Caco-2 (cell line): Measurements from ENCODE around the gene C15orf62. TPM values are rescaled to one million over a fixed set of nuclear protein-coding genes. Genes with fewer than 3 reads are reported as not detected.
A peak's percentile ranks its signal among the peaks of the same experiment; 100 is the strongest.

Experiments used
- BruUV-seq: library from RNA; stranded (reverse); fragments of 400-500 nt; replicated peaks from 2 replicates; lab custom pipeline; 2021; lab: Mats Ljungman, UMichigan
- CTCF ChIA-PET: fragments of 300-600 bp; sonication (Branson Sonifier 250); formaldehyde crosslinking; loops from one replicate; lab custom pipeline; 2022; ENCODE audit warnings: antibody characterized with exemption; lab: Charles Lee
- POLR2A ChIA-PET: fragments of 300-600 bp; sonication (Branson Sonifier 250); formaldehyde crosslinking; loops from one replicate; lab custom pipeline; 2022; ENCODE audit warnings: antibody characterized with exemption; lab: Charles Lee
- DNase-seq, 2 experiments: peaks; one replicate each; pipeline versions ENCODE4 v3.0.0 to v3.0.0-alpha.2; 2020 to 2022
- H3K27me3 ChIP-seq: replicated peaks from 2 replicates; pipeline ENCODE4 v1.6.0; 2011; ENCODE audit warnings: low read length; ENCODE audit not compliant: control insufficient read depth, insufficient read depth
- H3K36me3 ChIP-seq: 2 replicates; pipeline ENCODE4 v1.5.1; 2011; ENCODE audit warnings: low read length; ENCODE audit not compliant: control insufficient read depth, insufficient read depth
- H3K4me1 ChIP-seq: fragments of 250-450 bp; sonication (Bioruptor Pico); 2 replicates; pipeline ENCODE4 v1.5.1; 2020; ENCODE audit warnings: mild to moderate bottlenecking
- H3K4me3 ChIP-seq: 2 replicates; pipeline ENCODE4 v1.5.1; 2011; ENCODE audit warnings: low read depth, mild to moderate bottlenecking, control low read depth, low read length
- H3K9me3 ChIP-seq: fragments of 250-450 bp; sonication (Bioruptor Pico); 2 replicates; pipeline ENCODE4 v1.5.1; 2020; ENCODE audit warnings: mild to moderate bottlenecking, moderate library complexity
- H3K27ac Mint-ChIP-seq: one replicate; pipeline ENCODE4 v1.8.0; 2022; ENCODE audit warnings: mixed read lengths; ENCODE audit not compliant: unreplicated experiment
- H3K27me3 Mint-ChIP-seq: one replicate; pipeline ENCODE4 v1.8.0; 2022; ENCODE audit warnings: mixed read lengths; ENCODE audit not compliant: insufficient read depth, unreplicated experiment
- H3K36me3 Mint-ChIP-seq: one replicate; pipeline ENCODE4 v1.8.0; 2022; ENCODE audit warnings: mild to moderate bottlenecking, mixed read lengths; ENCODE audit not compliant: insufficient read depth, unreplicated experiment
- H3K4me1 Mint-ChIP-seq: one replicate; pipeline ENCODE4 v1.8.0; 2022; ENCODE audit warnings: low read depth, mixed read lengths; ENCODE audit not compliant: unreplicated experiment
- H3K4me3 Mint-ChIP-seq: one replicate; pipeline ENCODE4 v1.8.0; 2022; ENCODE audit warnings: mild to moderate bottlenecking, moderate library complexity, mixed read lengths; ENCODE audit not compliant: unreplicated experiment
- H3K9me3 Mint-ChIP-seq: one replicate; pipeline ENCODE4 v1.8.0; 2022; ENCODE audit warnings: mixed read lengths; ENCODE audit not compliant: unreplicated experiment
- CTCF ChIP-seq, 2 experiments: fragments of 200-600 bp in 1 of 2; IDR thresholded peaks; 1 replicate in 1 of 2; 2 replicates in 1 of 2; pipeline versions ENCODE4 v1.5.1 to v1.8.0; 2011 to 2022; ENCODE audit warnings: antibody characterized with exemption in 1 of 2, control low read depth in 1 of 2, inconsistent platforms in 1 of 2, low read depth in 1 of 2, low read length in 1 of 2, mild to moderate bottlenecking in 1 of 2, moderate library complexity in 1 of 2; ENCODE audit not compliant: insufficient read depth in 1 of 2, severe bottlenecking in 1 of 2, unreplicated experiment in 1 of 2
- intact Hi-C: fragments of 100-400 bp; cut with micrococcal nuclease; formaldehyde crosslinking; loops from one replicate; pipeline ENCODE4 v1.10.0; 2022; ENCODE audit not compliant: unreplicated experiment
- total RNA-seq: library from RNA; stranded (reverse); gene quantifications from 2 replicates; pipeline ENCODE4 v1.2.3, GENCODE V29; 2022

Gene C15orf62
- total RNA-seq, 1 experiment from 2014 or later, result 1.3 TPM

- Histone ChIP-seq H3K27me3 (no peaks in the 10 kb centered on the region), H3K4me1 (no peaks in the 10 kb centered on the region), H3K4me3 (no peak overlapping the region), H3K9me3 (no peaks in the 10 kb centered on the region), H3K36me3 (peaks cover 1% of the 10 kb centered on the region)
- ChIA-PET CTCF (no interaction called here), POLR2A (no interaction called here)
- no peak for TF ChIP-seq CTCF (IDR thresholded peaks at IDR 0.05; ENCODE audit: insufficient read depth in 1 of 2, low read depth in 1 of 2, low read length in 1 of 2, severe bottlenecking in 1 of 2, unreplicated experiment in 1 of 2)
- Mint-ChIP-seq H3K36me3 (peaks cover 49% of the 10 kb centered on the region), H3K27me3 (no peaks in the 10 kb centered on the region), H3K27ac (no peak overlapping the region), H3K4me1 (no peaks in the 10 kb centered on the region), H3K9me3 (no peaks in the 10 kb centered on the region), H3K4me3 (no peak overlapping the region)
- BruUV-seq, result no TSS peak
- intact Hi-C loops, result no loop called here
- DNase-seq, result no peak
Observed at GRCh38 chr15:40736575-40736974, 33.2 kb upstream of the C15orf62 start.

DNA sequence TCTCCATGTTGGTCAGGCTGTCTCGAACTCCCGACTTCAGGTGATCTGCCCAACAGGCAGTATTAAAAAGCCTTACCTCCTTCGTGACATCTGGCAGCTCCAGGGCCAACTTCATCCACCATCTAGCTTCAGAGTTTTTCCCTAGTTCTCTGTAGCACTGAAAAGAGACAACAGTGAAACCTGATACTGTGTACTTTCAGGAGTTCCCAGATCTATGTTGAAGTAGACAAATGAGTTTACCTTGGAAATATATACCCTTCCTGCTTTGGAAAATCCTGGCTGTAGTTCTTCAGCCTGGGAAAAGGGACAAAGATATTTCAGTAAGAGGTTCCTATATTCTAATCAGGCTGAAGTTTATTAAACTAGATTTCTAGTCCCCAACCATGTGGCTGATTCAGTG, 32.7 kb upstream of the C15orf62 start:
- Mint-ChIP-seq H3K27ac (no peak overlapping the region), H3K36me3 (peaks cover 46% of the 10 kb centered on the region), H3K27me3 (no peaks in the 10 kb centered on the region), H3K9me3 (no peaks in the 10 kb centered on the region), H3K4me3 (no peak overlapping the region), H3K4me1 (no peaks in the 10 kb centered on the region)
- ChIA-PET CTCF (no interaction called here), POLR2A (no interaction called here)
- TF ChIP-seq CTCF (IDR thresholded peaks at IDR 0.05; ENCODE audit: insufficient read depth in 1 of 2, low read depth in 1 of 2, low read length in 1 of 2, severe bottlenecking in 1 of 2, unreplicated experiment in 1 of 2), result no peak
- Histone ChIP-seq H3K36me3 (peaks cover 1% of the 10 kb centered on the region), H3K27me3 (no peaks in the 10 kb centered on the region), H3K4me1 (no peaks in the 10 kb centered on the region), H3K9me3 (no peaks in the 10 kb centered on the region), H3K4me3 (no peak overlapping the region)
- no TSS peak for BruUV-seq
- DNase-seq, result no peak
- intact Hi-C loops, result no loop called here

- no peak for TF ChIP-seq CTCF (IDR thresholded peaks at IDR 0.05; ENCODE audit: insufficient read depth in 1 of 2, low read depth in 1 of 2, low read length in 1 of 2, severe bottlenecking in 1 of 2, unreplicated experiment in 1 of 2)
- H3K27me3 ChIP-seq, result no peaks in the 10 kb centered on the region
- no peaks in the 10 kb centered on the region for H3K4me1 ChIP-seq
- Mint-ChIP-seq H3K36me3 (peaks cover 53% of the 10 kb centered on the region), H3K4me3 (no peak overlapping the region), H3K27me3 (no peaks in the 10 kb centered on the region), H3K4me1 (no peaks in the 10 kb centered on the region), H3K9me3 (no peaks in the 10 kb centered on the region), H3K27ac (no peak overlapping the region)
- intact Hi-C loops, result no loop called here
- H3K36me3 ChIP-seq, result peaks cover 1% of the 10 kb centered on the region; the same call in 1 of the 2 replicates
- H3K4me3 ChIP-seq, result no peak overlapping the region
- CTCF ChIA-PET, result interaction anchor here (1.5 kb wide), 1 partner anchor 174 kb away, joined by 4 read pairs; the partner anchor contains the start of gene CCDC32
- peak in 1 of 2 experiments; percentile 3 for DNase-seq
- no TSS peak for BruUV-seq
- no peaks in the 10 kb centered on the region for H3K9me3 ChIP-seq
- POLR2A ChIA-PET, result no interaction called here
Observed at GRCh38 chr15:40739047-40739446, 30.7 kb upstream of the C15orf62 start.
